AG09309 (cell line): ENCODE measurements around the gene RAB20.
"Not testable (repeated sequence)": the region's sequence is repeated elsewhere in the genome, so short reads cannot be mapped to it uniquely, and the experiment has no call there.

Source experiments
- DNase-seq: peaks from one replicate; pipeline ENCODE4 v3.0.0-alpha.2; 2010; ENCODE audit warnings: low read depth
- H3K4me3 ChIP-seq: 2 replicates; pipeline ENCODE4 v1.5.1; 2011; ENCODE audit warnings: mild to moderate bottlenecking, low read depth, low read length, moderate library complexity; ENCODE audit not compliant: control insufficient read depth
- TF ChIP-seq, protein P1 (sequence below): IDR thresholded peaks from 2 replicates; pipeline ENCODE4 v1.5.1; 2011; ENCODE audit warnings: mild to moderate bottlenecking, low read depth, low read length, inconsistent platforms; ENCODE audit not compliant: insufficient read depth, control insufficient read depth; ENCODE audit errors: missing control alignments

Gene RAB20

DNA sequence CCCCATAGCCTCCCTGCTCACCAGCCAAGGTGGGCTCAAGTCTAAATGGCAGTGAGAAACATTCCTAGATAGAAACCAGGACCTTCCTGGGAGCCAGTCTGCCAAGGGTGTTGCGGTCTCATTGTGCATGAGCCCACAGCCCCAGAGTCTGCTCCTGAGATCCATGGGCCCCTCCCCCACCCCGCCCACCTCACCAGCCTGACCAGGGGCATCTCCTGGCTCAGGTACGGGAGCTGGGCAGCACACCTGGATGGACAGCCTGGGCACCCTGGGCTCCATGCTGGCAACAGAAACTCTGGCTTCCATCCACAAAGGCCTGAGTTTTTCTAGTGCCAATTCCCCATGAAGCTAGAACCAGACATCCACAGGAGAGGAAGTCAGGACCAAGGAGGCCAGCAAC, 65.6 kb downstream of the RAB20 start:
- TF ChIP-seq, protein P1, sequence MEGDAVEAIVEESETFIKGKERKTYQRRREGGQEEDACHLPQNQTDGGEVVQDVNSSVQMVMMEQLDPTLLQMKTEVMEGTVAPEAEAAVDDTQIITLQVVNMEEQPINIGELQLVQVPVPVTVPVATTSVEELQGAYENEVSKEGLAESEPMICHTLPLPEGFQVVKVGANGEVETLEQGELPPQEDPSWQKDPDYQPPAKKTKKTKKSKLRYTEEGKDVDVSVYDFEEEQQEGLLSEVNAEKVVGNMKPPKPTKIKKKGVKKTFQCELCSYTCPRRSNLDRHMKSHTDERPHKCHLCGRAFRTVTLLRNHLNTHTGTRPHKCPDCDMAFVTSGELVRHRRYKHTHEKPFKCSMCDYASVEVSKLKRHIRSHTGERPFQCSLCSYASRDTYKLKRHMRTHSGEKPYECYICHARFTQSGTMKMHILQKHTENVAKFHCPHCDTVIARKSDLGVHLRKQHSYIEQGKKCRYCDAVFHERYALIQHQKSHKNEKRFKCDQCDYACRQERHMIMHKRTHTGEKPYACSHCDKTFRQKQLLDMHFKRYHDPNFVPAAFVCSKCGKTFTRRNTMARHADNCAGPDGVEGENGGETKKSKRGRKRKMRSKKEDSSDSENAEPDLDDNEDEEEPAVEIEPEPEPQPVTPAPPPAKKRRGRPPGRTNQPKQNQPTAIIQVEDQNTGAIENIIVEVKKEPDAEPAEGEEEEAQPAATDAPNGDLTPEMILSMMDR, result no peak
- DNase-seq, result no peak
- H3K4me3 ChIP-seq, result no peak overlapping the region

GRCh38 chr13:110495376-110495775, 66.1 kb downstream of the RAB20 start:
- DNase-seq, result no peak
- H3K4me3 ChIP-seq, result no peak overlapping the region
- TF ChIP-seq, protein P1, result no peak

DNA sequence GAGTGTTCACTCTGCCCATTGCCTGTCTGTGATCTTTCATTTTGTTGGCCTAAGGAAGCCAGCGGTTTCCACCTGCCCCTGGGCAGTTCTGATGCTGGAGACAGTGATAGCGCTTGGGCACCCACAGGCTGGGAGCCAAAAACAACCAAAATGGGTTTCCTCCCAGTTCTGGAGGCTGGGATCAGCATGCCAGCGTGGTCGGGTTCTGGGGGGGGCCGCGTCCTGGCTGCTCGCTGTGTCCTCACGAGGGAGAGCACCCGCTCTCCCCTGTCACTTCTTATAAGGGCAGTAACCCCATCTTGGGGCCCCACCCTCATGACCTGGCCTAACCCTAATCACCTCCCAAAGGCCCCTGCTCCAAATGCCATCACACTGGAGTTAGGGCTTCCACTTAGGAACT, 67.9 kb downstream of the RAB20 start:
- TF ChIP-seq, protein P1, result no peak
- H3K4me3 ChIP-seq, result no peak overlapping the region
- no peak for DNase-seq

- TF ChIP-seq, protein P1, result no peak
- no peak overlapping the region for H3K4me3 ChIP-seq
- DNase-seq, result no peak
Measured at GRCh38 chr13:110492679-110493593, 68.6 kb downstream of the RAB20 start.

GRCh38 chr13:110491869-110492678, 69.4 kb downstream of the RAB20 start:
- DNase-seq, result no peak
- TF ChIP-seq, protein P1, result no peak
- H3K4me3 ChIP-seq, result no peak overlapping the region

DNA sequence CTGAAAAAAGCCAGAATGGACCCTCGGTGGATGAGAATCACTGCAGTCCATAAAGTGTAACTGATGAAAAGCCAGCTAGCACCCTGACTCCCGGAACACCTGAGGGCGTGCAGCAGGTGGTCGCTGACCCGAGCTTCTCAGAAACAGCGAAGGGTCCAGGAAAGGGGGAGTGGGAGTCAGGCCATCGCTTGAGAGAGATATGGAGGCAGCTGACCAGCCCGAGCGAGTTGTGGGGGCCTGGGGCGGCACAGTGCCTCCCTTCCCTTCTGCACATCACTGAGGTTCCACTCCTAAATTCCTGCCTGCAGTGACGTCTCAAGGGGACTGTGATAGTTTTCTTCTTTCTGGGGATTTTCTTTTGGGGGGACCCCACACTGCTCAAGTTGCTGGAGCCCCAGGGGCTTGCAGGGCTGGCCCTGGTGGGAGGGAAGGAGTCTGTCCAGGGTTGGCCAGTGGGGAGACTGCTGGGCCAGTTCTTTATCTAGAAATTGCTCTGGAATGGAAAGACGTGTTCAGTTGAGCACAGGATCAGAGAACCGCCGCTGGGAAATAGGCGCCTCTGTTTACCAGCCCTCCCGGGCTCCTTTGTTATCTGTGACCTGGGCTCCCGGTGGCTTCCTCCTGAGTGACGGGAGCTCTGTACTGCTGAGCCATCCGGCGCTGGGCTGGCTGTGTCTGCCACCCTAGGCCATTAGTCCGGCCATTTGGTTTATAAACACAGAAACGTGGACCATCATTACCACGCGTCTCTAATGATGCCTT, 71.3 kb downstream of the RAB20 start:
- H3K4me3 ChIP-seq, result no peak overlapping the region
- DNase-seq, result no peak
- TF ChIP-seq, protein P1, result no peak

DNA sequence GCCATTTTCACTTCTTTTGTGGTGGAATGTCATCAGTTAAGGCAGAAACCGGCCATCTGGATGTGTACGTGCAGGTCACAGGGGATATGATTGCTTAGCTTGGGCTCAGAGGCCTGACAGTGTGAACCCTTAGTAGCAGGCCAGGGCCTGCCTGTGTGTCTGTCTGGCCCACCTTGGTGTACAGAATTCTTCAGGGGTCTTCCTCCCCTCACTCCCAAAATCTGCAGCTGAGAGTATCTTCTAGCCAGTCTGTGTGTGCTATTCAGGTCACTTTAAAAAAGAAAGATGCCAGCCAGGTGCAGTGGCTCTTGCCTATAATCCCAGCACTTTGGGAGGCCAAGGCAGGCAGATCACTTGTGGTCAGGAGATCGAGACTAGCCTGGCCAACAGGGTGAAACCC, 74.6 kb downstream of the RAB20 start:
- not testable (repeated sequence) for DNase-seq, H3K4me3 ChIP-seq
